Right forelimb (tissue), 1 donor: Measurements from ENCODE around the gene ZNF550.

Experiments used
- DNase-seq: peaks from one replicate; pipeline ENCODE4 v3.0.0-alpha.2; 2018

ZNF550 gene

DNA sequence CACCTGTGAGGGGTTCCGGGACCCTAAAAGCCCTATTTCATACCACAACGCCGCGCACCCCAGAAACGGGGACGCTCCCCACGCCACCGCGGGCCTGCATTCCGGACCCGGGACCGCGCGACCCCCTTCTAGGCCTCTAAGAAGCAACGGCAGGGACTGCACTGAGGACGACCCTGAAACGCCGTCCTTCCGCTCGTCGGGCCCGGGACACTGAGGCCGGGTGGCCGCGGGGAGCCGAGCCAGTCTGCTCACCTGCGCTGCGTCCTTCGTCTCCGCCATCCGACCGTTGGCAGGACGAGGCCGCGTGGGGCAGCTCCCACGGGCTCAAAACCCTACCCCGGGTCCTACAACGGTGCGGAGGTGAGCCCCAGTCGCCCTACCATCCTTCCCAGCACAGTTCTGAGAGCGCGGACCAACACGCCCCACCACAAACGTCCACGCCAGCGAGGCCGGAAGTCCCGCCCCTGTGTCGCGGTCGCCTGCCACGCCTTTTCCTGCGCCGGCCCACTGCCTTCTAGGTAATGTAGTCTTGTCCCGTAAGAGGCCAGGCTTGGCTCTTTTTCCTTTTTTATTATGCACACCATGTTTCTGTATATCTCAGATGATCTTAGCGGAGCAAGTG is at the start of gene ZNF550:
ZNF550 (minus strand) TSS at position 460 of the 622 bp plus-strand sequence; CDS start at position 279, 181 bp downstream.
- peak; percentile 93 for DNase-seq

DNA sequence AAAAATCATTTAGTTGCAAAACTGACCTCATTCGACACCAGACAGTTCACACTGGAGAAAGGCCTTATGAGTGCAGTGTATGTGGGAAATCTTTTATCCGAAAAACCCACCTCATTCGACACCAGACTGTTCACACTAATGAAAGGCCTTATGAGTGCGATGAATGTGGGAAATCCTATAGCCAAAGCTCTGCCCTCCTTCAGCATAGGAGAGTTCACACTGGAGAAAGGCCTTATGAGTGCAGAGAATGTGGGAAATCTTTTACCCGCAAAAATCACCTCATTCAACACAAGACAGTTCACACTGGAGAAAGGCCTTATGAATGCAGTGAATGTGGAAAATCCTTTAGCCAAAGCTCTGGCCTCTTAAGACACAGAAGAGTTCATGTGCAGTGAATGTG is 47.3 kb upstream of the ZNF550 start:
- DNase-seq: no peak

- DNase-seq: peak; percentile 95
These were observed 40.2 kb upstream of the ZNF550 start, which contains the start of gene ZNF530 for GRCh38 chr19:57599761-57600383. TSS of gene ZNF530 (plus strand) at chr19:57599885. CDS start at chr19:57604346, 4,461 bp downstream.

DNA sequence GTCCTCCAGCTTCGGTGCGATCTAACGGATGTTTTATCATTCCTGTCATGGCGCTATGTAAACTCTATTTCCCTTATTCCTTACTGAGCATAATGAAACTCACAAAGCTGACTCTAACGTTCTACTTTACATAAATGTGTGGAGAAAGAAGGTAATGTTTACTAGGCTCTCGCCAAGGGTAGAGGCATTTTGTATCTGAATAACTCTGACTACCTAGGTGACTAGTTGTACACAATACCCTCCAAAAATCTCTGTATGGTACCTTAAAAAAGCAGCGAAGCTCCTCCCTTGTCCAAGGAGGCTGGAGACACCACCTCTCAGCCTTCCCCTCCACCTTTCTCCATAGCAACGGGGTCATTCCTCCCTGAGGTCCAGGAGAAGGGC is 39.7 kb upstream of the ZNF550 start:
- no peak for DNase-seq

- DNase-seq: no peak
These were observed 27.9 kb upstream of the ZNF550 start for GRCh38 chr19:57587529-57587928.

DNA sequence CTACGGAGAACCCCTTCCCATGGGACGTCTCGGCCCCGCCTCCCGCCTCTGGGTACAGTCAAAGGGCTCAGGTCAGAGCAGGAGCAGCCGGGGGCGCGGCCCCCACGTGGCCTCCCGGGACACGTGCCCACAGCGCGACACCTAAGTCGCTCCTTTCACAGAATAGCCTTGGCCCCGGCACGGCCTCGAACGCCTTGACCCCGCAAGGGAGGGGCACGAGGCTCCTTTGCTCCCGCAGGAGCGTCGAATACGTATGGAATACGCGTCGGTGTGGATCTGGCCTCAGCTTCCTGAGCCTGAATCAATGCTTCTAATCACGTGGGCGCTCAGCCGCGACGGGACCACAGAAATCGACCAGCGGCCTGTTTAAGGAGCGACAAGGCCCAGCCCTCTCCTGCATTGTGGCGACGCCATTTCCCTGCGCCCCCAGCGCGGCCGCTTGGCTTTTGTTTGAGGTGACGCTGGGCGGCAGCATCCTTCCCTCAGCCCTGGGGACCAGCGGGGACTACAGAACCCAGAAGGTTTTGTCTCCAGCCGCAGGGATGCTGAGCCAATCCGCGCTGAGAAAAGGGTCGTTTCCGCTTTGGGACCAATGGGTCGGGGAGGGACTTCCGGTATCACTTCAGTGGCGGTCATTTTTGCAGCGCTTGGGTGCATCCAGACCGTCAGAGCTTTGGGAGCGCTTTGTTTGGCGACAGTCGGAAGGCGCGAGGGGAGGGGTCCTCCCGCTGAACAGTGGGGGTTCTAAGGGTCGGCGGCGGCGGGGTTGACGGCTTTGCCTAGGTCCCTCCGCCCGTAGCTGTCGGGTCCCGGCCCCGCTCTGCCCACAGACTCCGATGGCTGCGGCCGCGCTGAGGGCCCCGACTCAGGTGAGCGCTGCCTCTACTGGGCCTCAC is 24.1 kb upstream of the ZNF550 start, which contains the start of gene ZIK1:
ZIK1 (plus strand) TSS at position 625 of the 896 bp plus-strand sequence; CDS start at position 837, 212 bp downstream.
- DNase-seq: peak; percentile 92

GRCh38 chr19:57583104-57583520 is 23.4 kb upstream of the ZNF550 start:
- no peak for DNase-seq

GRCh38 chr19:57578487-57579205 is 19.0 kb upstream of the ZNF550 start, which contains the start of gene ZNF416:
TSS of gene ZNF416 (minus strand) at chr19:57578911. CDS start at chr19:57578704, 207 bp downstream.
- DNase-seq: peak; percentile 94

DNA sequence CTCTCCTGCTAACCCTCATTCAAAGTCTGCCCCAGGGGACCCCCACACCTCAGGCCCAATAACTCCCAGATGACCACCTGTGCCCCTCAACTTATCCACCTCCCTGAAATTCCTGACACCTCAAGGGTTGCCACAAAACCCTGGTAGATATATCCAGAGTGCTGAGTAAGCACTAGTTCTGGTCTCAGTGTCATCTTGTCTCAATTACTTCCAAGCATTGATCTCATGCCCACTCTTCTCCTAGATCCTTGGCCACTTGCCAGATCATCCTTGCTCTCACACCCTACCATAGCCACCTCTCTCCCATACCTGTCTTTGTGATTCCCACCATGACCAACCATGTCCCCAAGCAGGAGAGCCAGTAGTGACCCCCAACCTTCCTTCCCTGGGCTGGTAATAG is 17.0 kb upstream of the ZNF550 start:
- DNase-seq: no peak

DNA sequence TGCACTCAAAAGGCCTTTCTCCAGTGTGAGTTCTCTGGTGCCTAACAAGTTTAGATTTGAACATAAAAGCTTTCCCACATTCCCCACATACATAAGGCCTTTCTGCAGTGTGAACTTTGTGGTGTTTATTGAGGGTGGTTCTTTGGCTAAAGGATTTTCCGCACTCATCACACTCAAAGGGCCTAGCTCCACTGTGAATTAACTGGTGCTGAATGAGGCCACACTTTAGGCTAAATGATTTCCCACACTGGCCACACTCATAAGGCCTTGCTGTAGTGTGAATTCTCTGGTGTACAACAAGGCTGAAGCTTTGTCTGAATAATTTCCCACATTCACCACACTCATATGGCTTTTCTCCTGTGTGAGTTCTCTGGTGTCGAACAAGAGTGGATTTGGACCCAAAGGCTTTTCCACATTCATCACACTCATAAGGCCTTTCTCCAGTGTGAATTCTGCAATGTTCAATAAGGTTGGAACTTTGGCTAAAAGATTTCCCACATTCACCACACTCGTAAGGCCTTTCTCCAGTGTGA is 12.8 kb upstream of the ZNF550 start:
- no peak for DNase-seq

GRCh38 chr19:57570707-57571106 is 11.0 kb upstream of the ZNF550 start:
- no peak for DNase-seq

GRCh38 chr19:57566396-57567265 is 7.0 kb upstream of the ZNF550 start:
- DNase-seq: no peak

GRCh38 chr19:57563547-57563946 is 3.9 kb upstream of the ZNF550 start:
- DNase-seq: no peak

GRCh38 chr19:57560049-57560491 is 407 bp upstream of the ZNF550 start:
- no peak for DNase-seq

GRCh38 chr19:57559008-57559403 is 657 bp downstream of the ZNF550 start:
- no peak for DNase-seq

DNA sequence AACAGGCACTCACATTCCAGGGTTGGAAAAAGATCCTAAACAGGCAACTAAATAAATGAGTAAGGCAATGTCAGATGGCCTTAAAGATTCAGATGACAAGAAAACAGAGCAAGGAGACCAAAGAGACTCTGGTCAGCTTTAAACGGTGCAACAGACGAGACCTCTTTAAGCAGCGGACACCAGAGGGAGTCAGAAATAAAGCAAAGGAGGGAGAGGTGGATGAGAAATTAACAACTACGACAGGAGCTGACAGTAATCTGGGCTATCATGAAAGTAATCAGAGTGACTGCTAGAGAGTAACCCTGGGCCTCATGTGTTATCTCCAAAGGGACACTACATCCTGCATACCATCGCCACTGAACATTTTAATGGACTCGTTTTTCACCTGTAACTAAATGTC is 1.1 kb downstream of the ZNF550 start:
- DNase-seq: no peak

DNA sequence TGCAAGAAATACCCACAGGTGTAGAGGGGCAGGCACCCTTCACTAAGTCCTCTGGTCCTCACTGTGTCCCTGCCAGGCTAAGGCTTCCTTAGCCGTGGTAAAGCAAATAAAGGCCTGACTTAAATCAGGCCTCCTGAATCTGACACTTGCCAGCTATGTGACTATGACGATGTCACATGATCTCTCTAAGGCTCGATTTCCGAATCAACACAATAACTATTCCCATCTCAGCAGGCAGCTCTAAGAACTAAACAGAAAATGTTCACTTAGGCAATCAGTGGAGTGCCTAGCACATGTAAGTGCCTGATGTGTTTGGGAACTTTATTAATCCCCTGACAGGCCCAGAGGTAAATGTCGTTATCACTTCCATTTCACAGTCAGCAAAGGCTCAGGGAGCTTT is 2.0 kb downstream of the ZNF550 start:
- no peak for DNase-seq

GRCh38 chr19:57552432-57552831 is 7.2 kb downstream of the ZNF550 start:
- DNase-seq: no peak

GRCh38 chr19:57546513-57546912 is 13.2 kb downstream of the ZNF550 start:
- no peak for DNase-seq

GRCh38 chr19:57537953-57538547 is 21.6 kb downstream of the ZNF550 start:
- DNase-seq: no peak
